OCI-LY7 (cell line): Measurements from ENCODE around the gene SCN2A. TPM values are rescaled to one million over a fixed set of nuclear protein-coding genes. Genes with fewer than 3 reads are reported as not detected.

ENCODE experiments used
- BruUV-seq: library from RNA; stranded (reverse); fragments of 400-500 nt; replicated peaks from 2 replicates; lab custom pipeline; 2021; lab: Mats Ljungman, UMichigan
- CTCF ChIA-PET: fragments of 300-600 bp; sonication (Branson Sonifier 250); formaldehyde crosslinking; loops from one replicate; lab custom pipeline; 2022; ENCODE audit warnings: antibody characterized with exemption; ENCODE audit not compliant: unreplicated experiment; lab: Charles Lee
- POLR2A ChIA-PET: fragments of 300-600 bp; sonication (Branson Sonifier 250); formaldehyde crosslinking; loops from one replicate; lab custom pipeline; 2022; ENCODE audit warnings: antibody characterized with exemption; lab: Charles Lee
- DNase-seq: peaks from one replicate; pipeline ENCODE4 v3.0.0-alpha.2; 2015; ENCODE audit warnings: low spot score
- H2AFZ ChIP-seq: fragments of 200-600 bp; sonication (generic), shearing (Covaris generic); 2 replicates; pipeline ENCODE4 v1.6.1; 2014; ENCODE audit warnings: mild to moderate bottlenecking, antibody characterized with exemption, low read length, moderate library complexity
- H3K27ac ChIP-seq: fragments of 200-600 bp; sonication (generic); 2 replicates; pipeline ENCODE4 v1.5.1; 2014; ENCODE audit warnings: mixed run types, low read depth, mild to moderate bottlenecking, moderate library complexity, low read length, inconsistent platforms; ENCODE audit not compliant: poor library complexity, severe bottlenecking
- H3K36me3 ChIP-seq: fragments of 200-600 bp; sonication (generic); 2 replicates; pipeline ENCODE4 v1.6.1; 2014; ENCODE audit warnings: mild to moderate bottlenecking, antibody characterized with exemption, low read length, moderate library complexity, mixed read lengths; ENCODE audit not compliant: insufficient read depth
- H3K4me1 ChIP-seq: fragments of 200-600 bp; sonication (generic); 2 replicates; pipeline ENCODE4 v1.5.1; 2014; ENCODE audit warnings: mild to moderate bottlenecking, low read length; ENCODE audit not compliant: insufficient read depth, poor library complexity, severe bottlenecking
- H3K4me2 ChIP-seq: fragments of 200-600 bp; sonication (generic); 2 replicates; pipeline ENCODE4 v1.6.1; 2014; ENCODE audit warnings: mild to moderate bottlenecking, low read length
- H3K4me3 ChIP-seq: fragments of 200-600 bp; sonication (generic); 2 replicates; pipeline ENCODE4 v1.5.1; 2014; ENCODE audit warnings: mild to moderate bottlenecking, low read depth, low read length; ENCODE audit not compliant: poor library complexity, severe bottlenecking
- H3K79me2 ChIP-seq: fragments of 200-600 bp; sonication (generic); 2 replicates; pipeline ENCODE4 v1.6.1; 2016; ENCODE audit warnings: low read depth, mild to moderate bottlenecking, low read length, moderate library complexity, mixed read lengths; ENCODE audit not compliant: insufficient read depth
- H3K9me2 ChIP-seq: fragments of 200-600 bp; sonication (generic); 2 replicates; pipeline ENCODE4 v1.6.1; 2016; ENCODE audit warnings: mild to moderate bottlenecking, low read length, mixed read lengths; ENCODE audit not compliant: insufficient read depth
- H3K9me3 ChIP-seq: fragments of 200-600 bp; sonication (generic); 2 replicates; pipeline ENCODE4 v1.6.1; 2014; ENCODE audit warnings: mild to moderate bottlenecking, mixed run types, low read length, mixed read lengths
- H4K20me1 ChIP-seq: fragments of 200-600 bp; sonication (generic); 2 replicates; pipeline ENCODE4 v1.6.1; 2014; ENCODE audit warnings: mild to moderate bottlenecking, antibody characterized with exemption, low read length, moderate library complexity, mixed read lengths; ENCODE audit not compliant: insufficient read depth
- CTCF ChIP-seq: fragments of 200-600 bp; sonication (generic); conservative IDR thresholded peaks from 2 replicates; pipeline ENCODE4 v1.5.1; 2014; ENCODE audit warnings: mild to moderate bottlenecking, antibody characterized with exemption, low read length, moderate library complexity, mixed read lengths
- EZH2phosphoT487 ChIP-seq: fragments of 200-600 bp; sonication (generic); IDR thresholded peaks from 2 replicates; pipeline ENCODE4 v1.6.1; 2018; ENCODE audit warnings: low read depth, borderline replicate concordance, mild to moderate bottlenecking, mixed run types, antibody characterized with exemption, low read length, moderate library complexity, mixed read lengths
- intact Hi-C: fragments of 100-400 bp; cut with micrococcal nuclease; formaldehyde crosslinking; loops from one replicate; pipeline ENCODE4 v1.10.0; 2022; ENCODE audit not compliant: unreplicated experiment
- total RNA-seq, 2 experiments: library from RNA; depleted of rRNA in 1 of 2; stranded (reverse); fragments of >200 nt in 1 of 2; shearing (Covaris generic) in 1 of 2; gene quantifications; 2 replicates each; pipeline ENCODE4 v1.2.3, GENCODE V29; 2014 to 2022

SCN2A gene
- total RNA-seq, 2 experiments from 2014 or later: not detected

- Histone ChIP-seq H3K79me2 (no peaks in the 10 kb centered on the region), H4K20me1 (no peaks in the 10 kb centered on the region), H3K36me3 (no peaks in the 10 kb centered on the region), H2AFZ (no peak overlapping the region), H3K4me1 (no peaks in the 10 kb centered on the region), H3K9me2 (no peaks in the 10 kb centered on the region), H3K9me3 (no peaks in the 10 kb centered on the region), H3K27ac (no peak overlapping the region), H3K4me2 (no peak overlapping the region), H3K4me3 (no peak overlapping the region)
- no peak for DNase-seq
- ChIA-PET POLR2A (no interaction called here), CTCF (no interaction called here)
- no TSS peak for BruUV-seq
- intact Hi-C loops: no loop called here
- no peak for TF ChIP-seq EZH2phosphoT487
- no peak for TF ChIP-seq CTCF
These were observed 110.0 kb downstream of the SCN2A start for GRCh38 chr2:165349181-165349580.

GRCh38 chr2:165357758-165358157, 118.5 kb downstream of the SCN2A start:
- no peak overlapping the region for H2AFZ ChIP-seq
- H3K9me3 ChIP-seq: no peaks in the 10 kb centered on the region
- TF ChIP-seq CTCF (no peak), EZH2phosphoT487 (no peak)
- CTCF ChIA-PET: no interaction called here
- no TSS peak for BruUV-seq
- no peaks in the 10 kb centered on the region for H3K36me3 ChIP-seq
- no peak overlapping the region for H3K4me2 ChIP-seq
- H3K9me2 ChIP-seq: no peaks in the 10 kb centered on the region
- intact Hi-C loops: no loop called here
- DNase-seq: no peak
- no peaks in the 10 kb centered on the region for H3K79me2 ChIP-seq
- no peak overlapping the region for H3K27ac ChIP-seq
- no peaks in the 10 kb centered on the region for H4K20me1 ChIP-seq
- no peak overlapping the region for H3K4me3 ChIP-seq
- H3K4me1 ChIP-seq: no peaks in the 10 kb centered on the region
- POLR2A ChIA-PET: interaction anchor here (1.0 kb wide), 1 partner anchor 103 kb away, joined by 4 read pairs; no protein-coding TSS in a partner anchor

GRCh38 chr2:165361514-165361913, 122.3 kb downstream of the SCN2A start:
- Histone ChIP-seq H3K4me1 (no peaks in the 10 kb centered on the region), H3K4me3 (no peak overlapping the region), H3K27ac (no peak overlapping the region), H3K79me2 (no peaks in the 10 kb centered on the region), H3K9me2 (no peaks in the 10 kb centered on the region), H3K36me3 (no peaks in the 10 kb centered on the region), H4K20me1 (no peaks in the 10 kb centered on the region), H2AFZ (no peak overlapping the region), H3K9me3 (no peaks in the 10 kb centered on the region), H3K4me2 (no peak overlapping the region)
- TF ChIP-seq CTCF (no peak), EZH2phosphoT487 (no peak)
- no TSS peak for BruUV-seq
- ChIA-PET CTCF (no interaction called here), POLR2A (interaction anchor here (0.6 to 0.7 kb wide), 2 partner anchors 10 to 12 kb away, joined by 3 read pairs; no protein-coding TSS in a partner anchor)
- intact Hi-C loops: no loop called here
- DNase-seq: no peak
